LNCAP (cell line): Measurements from ENCODE around the gene CAD.

Source experiments
- CTCF ChIP-seq: fragments of 450-650 bp; IDR thresholded peaks from 2 replicates; pipeline ENCODE4 v1.5.1; 2017; ENCODE audit warnings: mild to moderate bottlenecking

CAD gene

GRCh38 chr2:27214941-27215340, 2.2 kb upstream of the CAD start:
- no peak for TF ChIP-seq CTCF

- no peak for TF ChIP-seq CTCF
Observed at GRCh38 chr2:27216416-27217137, 592 bp upstream of the CAD start.

- no peak for TF ChIP-seq CTCF
Observed at GRCh38 chr2:27218614-27219013, 1.4 kb downstream of the CAD start.

- no peak for TF ChIP-seq CTCF
Observed at GRCh38 chr2:27219091-27219490, 1.9 kb downstream of the CAD start.

- no peak for TF ChIP-seq CTCF
Observed at GRCh38 chr2:27220091-27220490, 2.9 kb downstream of the CAD start.

- no peak for TF ChIP-seq CTCF
Observed at GRCh38 chr2:27221166-27221565, 4.0 kb downstream of the CAD start.

GRCh38 chr2:27222407-27222806, 5.2 kb downstream of the CAD start:
- TF ChIP-seq CTCF, result no peak

- no peak for TF ChIP-seq CTCF
Observed at GRCh38 chr2:27223416-27223815, 6.2 kb downstream of the CAD start.
